KOPT-K1 (cell line): Measurements from ENCODE around the gene PFDN1.
A peak's percentile ranks its signal among the peaks of the same experiment; 100 is the strongest.
"Not testable (repeated sequence)": the region's sequence is repeated elsewhere in the genome, so short reads cannot be mapped to it uniquely, and the experiment has no call there.

Experiments
- H3K27ac ChIP-seq: fragments of 200-600 bp; sonication (generic); 2 replicates; pipeline ENCODE4 v1.5.1; 2016; ENCODE audit warnings: antibody characterized with exemption, mild to moderate bottlenecking, low read depth, low read length; ENCODE audit not compliant: poor library complexity, severe bottlenecking
- H3K36me3 ChIP-seq: fragments of 200-600 bp; sonication (generic); 2 replicates; pipeline ENCODE4 v1.5.1; 2017; ENCODE audit warnings: antibody characterized with exemption, mild to moderate bottlenecking, low read length, moderate library complexity; ENCODE audit not compliant: insufficient read depth
- H3K9me3 ChIP-seq: fragments of 200-600 bp; sonication (generic); 2 replicates; pipeline ENCODE4 v1.5.1; 2017; ENCODE audit warnings: antibody characterized with exemption, low read length, mild to moderate bottlenecking; ENCODE audit not compliant: insufficient read depth, poor library complexity, severe bottlenecking

Gene PFDN1, protein sequence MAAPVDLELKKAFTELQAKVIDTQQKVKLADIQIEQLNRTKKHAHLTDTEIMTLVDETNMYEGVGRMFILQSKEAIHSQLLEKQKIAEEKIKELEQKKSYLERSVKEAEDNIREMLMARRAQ

DNA sequence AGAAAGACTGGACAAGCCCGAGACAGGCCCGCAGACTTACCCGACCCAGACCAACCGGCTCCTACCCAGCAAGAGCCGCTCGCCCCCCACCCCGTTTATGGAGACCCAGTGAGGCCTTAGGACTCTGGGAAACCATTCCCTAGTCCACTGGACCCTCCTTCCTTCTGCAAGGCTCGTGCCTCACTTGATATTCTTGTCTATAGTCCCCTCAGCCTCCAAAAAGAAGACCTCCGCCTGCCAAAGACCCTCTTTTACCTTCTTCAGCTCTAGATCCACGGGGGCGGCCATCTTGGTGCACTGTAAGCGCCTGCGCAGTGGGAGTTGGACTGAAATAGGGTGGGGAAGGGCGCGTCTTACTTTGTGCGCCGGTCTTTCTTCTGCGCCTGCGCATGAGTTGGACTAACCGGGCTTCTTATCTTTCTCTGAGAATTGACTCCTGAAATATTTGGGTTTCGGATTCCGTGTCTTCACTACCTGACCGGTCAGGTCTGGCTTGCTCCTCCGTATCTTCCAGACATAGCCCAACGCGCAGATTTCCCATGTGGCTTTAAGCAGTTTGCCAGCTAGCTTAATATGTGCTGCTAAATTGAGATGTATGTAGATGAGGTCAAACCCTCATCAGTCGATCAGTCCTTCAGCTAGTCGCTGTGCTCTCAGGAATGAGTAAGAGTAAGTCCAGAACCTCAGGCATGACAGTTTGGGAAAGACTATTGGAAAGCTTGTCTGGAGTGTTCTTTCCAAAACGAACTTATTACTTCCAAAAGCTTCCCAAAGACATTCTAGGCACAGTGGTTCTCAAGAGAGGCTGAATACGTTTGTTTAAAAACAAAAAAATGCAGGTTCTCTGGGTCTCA, at the start of gene PFDN1:
TSS of gene PFDN1 (minus strand) at position 316 of the 854 bp plus-strand sequence. CDS start at position 288, 28 bp downstream.
- Histone ChIP-seq H3K36me3 (peaks cover 25% of the 10 kb centered on the region), H3K9me3 (no peaks in the 10 kb centered on the region), H3K27ac (peak within 1 kb of the TSS; percentile 69)

DNA sequence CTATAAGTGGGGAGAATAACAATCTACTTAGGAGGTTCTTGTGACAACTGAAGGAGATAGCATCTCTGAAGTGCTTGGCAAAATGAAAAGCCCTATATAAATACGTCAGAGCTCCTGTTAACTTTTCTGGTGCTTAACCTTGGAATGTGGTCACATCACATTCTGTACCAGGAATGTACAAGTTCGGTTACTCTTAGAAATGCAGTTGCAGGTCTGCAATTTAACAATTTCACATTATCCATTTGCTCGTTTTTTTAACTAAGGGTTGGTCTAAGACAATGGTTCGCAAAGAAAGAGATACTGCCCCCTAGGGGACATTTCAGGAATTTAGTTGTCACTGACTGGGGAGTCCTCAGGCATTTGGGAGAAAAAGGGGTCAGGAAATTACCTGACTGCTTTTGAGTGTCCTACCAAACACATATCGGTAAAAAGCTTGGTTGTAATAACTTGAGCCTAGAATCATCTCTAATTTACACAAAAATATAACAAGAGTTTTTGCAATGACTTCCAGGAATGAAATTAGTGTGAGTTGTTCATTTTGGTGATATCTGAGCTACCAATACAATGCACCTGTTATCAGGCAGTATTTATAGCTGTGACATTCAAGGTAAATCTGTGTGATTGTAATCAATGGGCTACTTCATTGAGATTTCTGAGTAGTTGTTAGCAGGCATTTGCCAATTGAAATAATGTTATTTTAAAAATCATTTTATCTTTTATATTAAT, 48.9 kb upstream of the PFDN1 start:
- no peaks in the 10 kb centered on the region for H3K36me3 ChIP-seq
- H3K9me3 ChIP-seq = no peaks in the 10 kb centered on the region
- no peak overlapping the region for H3K27ac ChIP-seq

DNA sequence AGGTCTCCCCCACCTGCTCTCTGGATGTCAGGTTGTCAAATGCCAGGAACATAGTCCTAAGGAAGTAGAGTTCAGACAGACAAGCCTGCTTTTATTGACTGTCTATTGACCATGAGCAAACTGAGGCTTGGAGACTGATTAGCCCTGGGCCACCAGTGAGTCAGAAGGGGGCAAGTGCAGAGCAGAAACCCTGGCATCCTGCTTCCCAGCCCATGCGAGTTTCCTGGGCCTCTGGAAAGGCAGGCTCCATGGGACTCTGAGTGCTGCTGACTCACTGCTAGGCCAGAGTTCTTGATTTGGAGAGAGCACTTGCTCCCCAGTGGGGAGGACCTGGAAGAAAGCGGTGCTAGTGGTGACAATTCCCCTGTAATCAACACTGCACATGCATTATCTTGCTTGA, 46.3 kb upstream of the PFDN1 start:
- Histone ChIP-seq H3K27ac (no peak overlapping the region), H3K9me3 (no peaks in the 10 kb centered on the region)

DNA sequence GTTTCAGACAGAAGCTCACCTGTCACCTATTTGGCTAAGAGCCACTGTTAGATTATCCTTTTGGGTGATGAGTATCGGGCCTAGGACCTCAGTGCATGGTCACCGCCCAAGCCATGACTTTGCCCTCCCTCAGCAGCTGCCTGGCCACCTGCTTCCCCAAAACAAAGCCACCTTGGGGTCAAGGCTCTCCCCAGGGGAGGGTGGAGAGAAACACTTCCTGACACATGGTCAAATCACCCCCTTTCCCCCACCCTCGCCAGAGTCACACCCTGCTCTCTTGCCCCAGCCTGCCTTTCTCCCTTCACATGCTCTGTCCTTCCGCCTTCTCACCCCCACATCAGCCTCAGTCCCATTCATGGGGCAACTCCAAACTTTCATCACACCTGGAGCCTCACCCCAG, 45.2 kb upstream of the PFDN1 start:
- H3K27ac ChIP-seq = no peak overlapping the region
- no peaks in the 10 kb centered on the region for H3K9me3 ChIP-seq
- no peaks in the 10 kb centered on the region for H3K36me3 ChIP-seq

More for the DNA sequence above, 46.3 kb upstream of the PFDN1 start:
- H3K36me3 ChIP-seq = no peaks in the 10 kb centered on the region

DNA sequence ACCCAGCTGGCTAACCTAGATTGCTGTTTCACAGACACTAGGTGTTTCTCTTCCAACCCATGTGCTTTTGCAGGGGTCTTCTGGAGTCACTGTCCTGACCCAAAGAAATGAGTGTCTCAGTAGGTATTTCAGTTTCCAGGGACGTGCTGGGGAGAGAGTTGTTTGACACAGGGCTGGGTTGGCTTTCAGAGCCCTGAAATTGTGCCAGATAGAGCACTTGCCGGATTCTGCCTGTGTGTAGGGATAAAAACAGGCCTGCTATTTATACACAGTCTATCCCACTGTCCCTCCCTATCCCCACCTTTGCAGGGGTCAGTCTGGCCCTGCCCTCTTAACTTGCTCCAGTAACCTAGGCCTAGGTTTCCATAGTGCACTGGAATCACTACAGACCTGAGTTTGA, 44.5 kb upstream of the PFDN1 start:
- Histone ChIP-seq H3K9me3 (no peaks in the 10 kb centered on the region), H3K36me3 (no peaks in the 10 kb centered on the region), H3K27ac (no peak overlapping the region)

DNA sequence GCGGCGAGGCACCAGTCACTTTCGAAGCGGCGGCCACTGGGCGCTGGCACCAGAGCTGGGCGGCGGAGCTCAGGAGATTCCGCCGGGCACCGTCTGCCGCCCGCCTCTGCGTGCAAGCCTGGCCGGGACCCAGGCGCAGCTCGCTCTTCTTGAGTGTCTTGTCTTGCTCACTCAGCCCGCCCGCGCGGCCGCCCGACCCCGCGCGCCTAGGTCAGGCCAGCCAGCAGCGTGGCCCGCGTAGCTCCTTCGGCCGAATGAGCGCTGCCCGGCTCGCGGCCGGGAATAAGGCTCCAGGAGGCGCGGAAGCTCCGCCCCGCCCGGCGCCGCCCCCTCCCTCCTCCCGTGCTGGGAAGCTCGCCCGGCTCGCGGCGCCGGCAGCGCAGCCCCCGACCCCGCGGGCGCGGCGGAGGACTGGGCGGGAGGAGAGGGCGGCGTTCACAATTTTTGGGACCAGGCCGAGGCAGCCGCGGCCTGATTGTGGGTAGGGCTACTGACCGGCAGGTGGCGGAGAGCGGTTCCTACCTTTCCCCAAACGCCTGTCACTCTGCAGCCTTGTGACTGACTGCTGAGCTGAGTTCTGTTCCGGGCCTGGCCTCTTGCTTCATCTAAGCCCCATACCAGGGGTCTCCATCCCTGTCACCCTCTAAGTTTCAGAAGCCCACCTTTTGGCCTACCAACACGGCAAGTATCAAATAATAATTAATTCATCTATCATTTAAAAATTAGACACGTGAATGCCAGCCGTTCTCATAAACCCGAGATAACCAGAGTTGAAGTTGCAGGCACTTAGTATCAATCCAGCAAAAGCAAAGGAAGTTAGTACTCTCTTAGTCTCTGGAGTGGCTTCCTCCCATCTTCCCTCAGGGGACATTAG, 43.7 kb upstream of the PFDN1 start, which contains the start of gene HBEGF:
TSS of gene HBEGF (minus strand) at position 256 of the 874 bp plus-strand sequence. CDS start 275 bp downstream, outside the sequence.
- no peaks in the 10 kb centered on the region for H3K36me3 ChIP-seq
- H3K27ac ChIP-seq = no peak within 1 kb of the TSS
- no peaks in the 10 kb centered on the region for H3K9me3 ChIP-seq

DNA sequence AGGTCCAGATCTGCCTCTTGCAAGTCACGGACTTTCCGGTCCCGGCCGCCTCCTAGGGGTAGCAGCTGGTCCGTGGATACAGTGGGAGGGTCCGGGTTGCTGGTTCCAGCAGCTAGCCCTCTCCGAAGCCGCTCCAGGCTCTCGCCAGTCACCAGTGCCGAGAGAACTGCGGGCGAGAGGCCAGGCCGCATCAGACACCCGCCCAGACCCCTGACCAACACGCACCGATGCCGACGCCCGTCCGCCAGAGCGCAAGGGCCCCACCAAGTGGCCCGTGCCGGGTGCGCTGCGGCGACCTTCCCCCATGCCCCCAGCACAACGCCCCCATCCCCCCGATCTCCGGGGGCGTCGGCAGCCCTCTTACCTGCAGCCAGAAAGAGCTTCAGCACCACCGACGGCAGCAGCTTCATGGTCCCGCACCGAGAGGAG, 43.0 kb upstream of the PFDN1 start:
- Histone ChIP-seq H3K27ac (no peak overlapping the region), H3K9me3 (no peaks in the 10 kb centered on the region), H3K36me3 (no peaks in the 10 kb centered on the region)

DNA sequence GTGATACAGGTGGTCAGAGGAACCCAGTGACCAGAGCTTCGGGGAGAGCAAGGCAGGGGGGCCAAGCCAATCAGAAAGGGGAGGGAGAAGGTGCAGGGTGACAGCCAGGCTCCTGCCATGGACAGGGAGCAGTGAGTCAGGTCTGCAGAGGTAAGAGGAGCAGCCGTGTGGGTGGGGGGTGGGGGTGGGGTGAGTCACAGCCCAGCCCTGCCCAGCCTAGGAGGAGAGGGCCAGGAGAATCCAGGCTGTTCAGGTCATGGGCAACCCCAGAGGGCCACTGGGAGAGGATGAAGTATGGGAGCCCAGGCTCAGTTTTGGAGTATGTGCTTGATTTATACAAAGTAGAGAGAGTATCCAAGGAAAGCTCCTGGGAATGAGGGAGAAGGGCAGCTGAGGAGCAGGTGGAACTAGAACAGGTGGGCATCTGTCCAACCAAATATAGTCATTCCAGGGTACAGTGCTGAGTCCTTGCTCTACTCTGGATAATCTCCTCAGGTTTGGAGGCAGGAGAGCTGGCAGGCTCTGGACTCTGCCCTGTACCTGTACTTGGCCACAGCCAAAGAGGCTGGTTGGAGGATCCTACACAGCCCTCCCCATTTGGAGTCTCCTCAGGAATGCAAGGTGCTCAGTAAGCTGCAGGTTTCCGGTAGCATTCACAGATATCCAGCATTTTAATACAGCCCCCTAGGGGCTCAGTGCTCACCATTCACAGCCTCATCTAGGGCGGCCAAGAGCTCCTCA, 42.0 kb upstream of the PFDN1 start:
- Histone ChIP-seq H3K27ac (no peak overlapping the region), H3K36me3 (no peaks in the 10 kb centered on the region), H3K9me3 (no peaks in the 10 kb centered on the region)

DNA sequence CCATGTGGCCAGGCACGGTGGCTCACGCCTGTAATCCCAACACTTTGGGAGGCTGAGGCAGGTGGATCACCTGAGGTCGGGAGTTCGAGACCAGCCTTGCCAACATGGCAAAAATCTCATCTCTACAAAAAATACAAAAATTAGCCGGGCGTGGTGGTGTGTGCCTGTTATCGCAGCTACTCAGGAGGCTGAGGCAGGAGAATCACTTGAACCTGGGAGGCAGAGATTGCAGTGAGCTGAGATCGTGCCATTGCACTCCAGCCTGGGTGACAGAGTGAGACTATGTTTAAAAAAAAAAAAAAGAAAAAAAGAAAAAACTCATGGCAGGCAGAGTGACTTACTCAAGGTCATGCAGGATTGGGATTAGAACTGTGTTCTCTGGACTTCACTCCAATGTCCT, 40.9 kb upstream of the PFDN1 start:
- not testable (repeated sequence) for H3K36me3 ChIP-seq, H3K9me3 ChIP-seq, H3K27ac ChIP-seq

DNA sequence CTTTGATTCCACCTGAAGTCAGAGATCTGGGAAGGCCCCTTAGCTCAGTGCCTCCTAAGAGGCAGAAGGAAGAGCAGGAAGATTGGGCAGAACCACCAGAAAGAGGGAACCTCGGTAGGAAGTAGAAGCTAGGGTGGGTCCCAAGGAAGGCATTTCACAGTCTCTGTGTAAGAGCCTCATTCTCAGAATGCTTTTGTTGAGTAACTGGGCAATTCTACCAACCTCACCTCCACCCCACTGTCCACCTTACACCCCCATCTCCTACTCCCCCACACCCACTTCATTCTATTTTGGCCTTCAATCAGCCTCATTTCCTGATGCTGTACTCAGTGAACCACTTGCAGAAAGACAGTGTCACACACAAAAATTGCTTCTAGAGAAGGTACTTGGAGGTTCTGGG, 40.0 kb upstream of the PFDN1 start:
- Histone ChIP-seq H3K36me3 (no peaks in the 10 kb centered on the region), H3K9me3 (no peaks in the 10 kb centered on the region), H3K27ac (peak overlapping the region; percentile 38)

DNA sequence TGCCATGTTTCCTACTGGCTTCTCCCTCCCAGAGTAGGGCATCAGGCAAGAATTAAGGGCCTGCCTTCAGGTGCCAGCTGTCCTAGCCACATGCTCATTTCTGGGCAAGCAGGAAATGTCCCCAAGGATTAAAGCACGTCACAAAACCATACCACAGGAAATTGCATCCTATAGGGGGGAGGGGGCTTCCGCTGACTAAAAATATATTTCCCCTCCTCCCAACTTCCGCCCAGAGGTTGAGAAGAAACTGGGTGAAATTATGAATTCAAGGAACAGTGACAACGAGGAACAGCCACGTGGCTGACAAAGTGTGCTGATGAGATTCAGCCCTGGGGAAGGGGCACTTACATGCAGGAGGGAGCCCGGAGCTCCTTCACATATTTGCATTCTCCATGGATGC, 39.4 kb upstream of the PFDN1 start:
- Histone ChIP-seq H3K9me3 (no peaks in the 10 kb centered on the region), H3K27ac (peak overlapping the region; percentile 38), H3K36me3 (no peaks in the 10 kb centered on the region)

DNA sequence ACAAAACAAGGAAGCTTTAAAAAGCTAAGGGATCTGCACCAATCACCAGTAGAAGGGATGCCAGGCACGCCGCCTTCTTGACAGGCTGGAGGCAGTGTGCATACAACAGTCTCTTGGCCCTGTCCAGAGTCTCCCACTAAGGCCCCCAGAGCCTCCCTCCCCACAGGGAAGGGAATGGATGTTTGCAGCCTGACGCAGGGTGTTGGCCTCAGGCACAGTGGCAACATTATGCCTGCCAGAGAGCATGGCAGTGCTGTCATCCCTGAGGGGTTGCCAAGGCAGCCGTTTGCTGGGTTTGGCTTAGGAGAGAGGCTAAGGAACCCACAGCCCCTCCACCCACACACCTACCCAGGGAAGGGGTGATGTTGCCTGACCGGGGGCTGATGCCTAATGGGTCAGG, 38.7 kb upstream of the PFDN1 start:
- Histone ChIP-seq H3K9me3 (no peaks in the 10 kb centered on the region), H3K27ac (peak overlapping the region; percentile 38), H3K36me3 (no peaks in the 10 kb centered on the region)

DNA sequence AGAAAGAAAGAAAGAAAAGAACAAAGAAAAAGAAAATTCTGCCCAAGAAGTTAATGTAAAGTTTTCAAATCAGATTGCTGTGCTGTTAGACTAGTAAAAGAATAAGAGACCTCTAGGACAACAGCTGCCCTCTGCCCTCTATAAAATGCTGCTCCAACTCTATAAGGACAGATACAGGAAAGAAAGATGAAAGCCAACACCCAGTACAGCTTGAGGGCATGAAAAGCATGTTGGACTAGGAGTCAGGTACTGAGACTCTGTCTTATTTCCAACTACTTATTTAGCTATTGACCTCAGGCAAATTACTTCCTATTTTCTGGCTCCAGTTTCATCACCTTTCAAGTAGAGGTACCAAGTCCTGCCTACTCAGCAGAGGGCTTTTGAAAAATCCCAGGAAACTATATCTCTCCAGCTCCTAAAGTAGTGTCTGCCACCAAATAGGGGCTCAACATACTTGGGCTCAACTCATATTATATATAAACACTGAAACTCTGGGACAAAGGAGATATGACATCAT, 37.8 kb upstream of the PFDN1 start:
- H3K36me3 ChIP-seq = no peaks in the 10 kb centered on the region
- no peaks in the 10 kb centered on the region for H3K9me3 ChIP-seq
- no peak overlapping the region for H3K27ac ChIP-seq

DNA sequence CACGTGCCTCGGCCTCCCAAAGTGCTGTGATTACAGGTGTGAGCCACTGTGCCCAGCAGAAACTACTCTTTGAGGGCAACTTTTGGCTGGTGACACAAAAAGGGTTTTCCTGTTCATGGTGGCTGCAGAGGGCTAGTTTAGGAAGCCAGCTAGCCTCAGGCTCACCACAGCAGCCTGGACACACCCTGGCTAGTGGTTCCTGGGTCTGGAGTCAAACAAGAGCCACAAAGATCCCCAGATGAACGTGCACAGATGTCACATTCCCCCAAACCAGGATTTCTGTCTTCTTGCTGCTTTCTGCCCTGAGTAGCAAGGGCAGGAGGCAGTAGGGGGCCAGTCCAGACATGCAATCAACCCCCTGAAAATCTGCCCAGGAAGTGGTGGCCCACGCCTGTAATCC, 36.7 kb upstream of the PFDN1 start:
- Histone ChIP-seq H3K27ac (no peak overlapping the region), H3K36me3 (no peaks in the 10 kb centered on the region), H3K9me3 (no peaks in the 10 kb centered on the region)
